Osteoblast (primary cell): ENCODE data around the gene R3HCC1L. TPM values are rescaled to one million over a fixed set of nuclear protein-coding genes. Genes with fewer than 3 reads are reported as not detected.

ENCODE experiments used
- DNase-seq: peaks from one replicate; pipeline ENCODE4 v3.0.0; 2011; ENCODE audit warnings: low spot score, mixed read lengths; ENCODE audit not compliant: insufficient read length; ENCODE audit errors: missing footprints
- H2AFZ ChIP-seq: 2 replicates; pipeline ENCODE4 v1.6.0; 2011; ENCODE audit warnings: mild to moderate bottlenecking, low read length
- H3K27ac ChIP-seq: 2 replicates; pipeline ENCODE4 v1.5.1; 2011; ENCODE audit warnings: mild to moderate bottlenecking, low read depth, low read length, moderate library complexity
- H3K27me3 ChIP-seq: 2 replicates; pipeline ENCODE4 v1.6.0; 2012; ENCODE audit warnings: mild to moderate bottlenecking, control low read depth, inconsistent platforms, low read length, moderate library complexity; ENCODE audit not compliant: insufficient read depth
- H3K36me3 ChIP-seq: 2 replicates; pipeline ENCODE4 v1.5.1; 2011; ENCODE audit warnings: mild to moderate bottlenecking, low read length, control low read depth, moderate library complexity; ENCODE audit not compliant: insufficient read depth
- H3K4me1 ChIP-seq: 2 replicates; pipeline ENCODE4 v1.5.1; 2011; ENCODE audit warnings: mild to moderate bottlenecking, low read length, control low read depth, moderate library complexity; ENCODE audit not compliant: insufficient read depth
- H3K4me2 ChIP-seq: 2 replicates; pipeline ENCODE4 v1.6.0; 2011; ENCODE audit warnings: mild to moderate bottlenecking, low read length; ENCODE audit not compliant: insufficient read depth
- H3K4me3 ChIP-seq: fragments of 200-600 bp; sonication (generic); 3 replicates; pipeline ENCODE4 v1.5.1; 2012; ENCODE audit warnings: mild to moderate bottlenecking, low read length, inconsistent platforms; ENCODE audit not compliant: insufficient read depth
- H3K79me2 ChIP-seq: 2 replicates; pipeline ENCODE4 v1.6.0; 2012; ENCODE audit warnings: mild to moderate bottlenecking, low read length, control low read depth, inconsistent platforms; ENCODE audit not compliant: insufficient read depth
- H3K9me3 ChIP-seq: 2 replicates; pipeline ENCODE4 v1.5.1; 2011; ENCODE audit warnings: low read depth, low read length, control low read depth
- H4K20me1 ChIP-seq: 2 replicates; pipeline ENCODE4 v1.6.0; 2012; ENCODE audit warnings: mild to moderate bottlenecking, low read length, control low read depth; ENCODE audit not compliant: insufficient read depth
- CTCF ChIP-seq: IDR thresholded peaks from 2 replicates; pipeline ENCODE4 v1.5.1; 2011; ENCODE audit warnings: mild to moderate bottlenecking, low read depth, low read length, moderate library complexity; ENCODE audit errors: extremely low read depth
- total RNA-seq: library from RNA; depleted of rRNA; stranded (reverse); fragments of >200 nt; gene quantifications from 2 replicates; pipeline ENCODE4 v1.2.3, GENCODE V29; 2012

R3HCC1L gene
- total RNA-seq, 1 donor: 15.9 TPM

DNA sequence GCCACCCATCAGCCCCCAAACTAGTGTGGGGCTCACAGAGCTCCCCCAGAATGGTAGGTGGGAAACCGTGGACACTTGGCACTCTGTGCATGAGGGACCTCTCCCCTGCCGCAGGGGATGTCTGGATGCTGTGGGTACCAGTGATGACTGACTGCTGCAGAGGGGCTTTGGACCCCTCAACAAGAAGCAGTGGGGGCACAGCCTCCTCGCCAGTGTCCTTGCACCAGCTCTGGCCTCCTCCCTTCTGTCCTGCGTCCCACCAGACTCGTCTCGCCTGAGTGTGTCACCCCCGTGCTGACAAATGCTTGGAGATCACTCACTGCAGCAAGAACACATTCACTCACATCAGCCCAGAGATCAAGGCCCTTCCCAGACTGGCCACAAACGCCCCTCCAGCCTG lies 37.3 kb upstream of the R3HCC1L start:
- Histone ChIP-seq H2AFZ (no peak overlapping the region), H3K36me3 (no peaks in the 10 kb centered on the region), H3K4me2 (no peak overlapping the region), H3K4me3 (no peak overlapping the region), H4K20me1 (no peaks in the 10 kb centered on the region), H3K9me3 (no peaks in the 10 kb centered on the region), H3K79me2 (no peaks in the 10 kb centered on the region), H3K4me1 (no peaks in the 10 kb centered on the region), H3K27me3 (no peaks in the 10 kb centered on the region), H3K27ac (no peak overlapping the region)
- TF ChIP-seq CTCF: no peak
- no peak for DNase-seq

DNA sequence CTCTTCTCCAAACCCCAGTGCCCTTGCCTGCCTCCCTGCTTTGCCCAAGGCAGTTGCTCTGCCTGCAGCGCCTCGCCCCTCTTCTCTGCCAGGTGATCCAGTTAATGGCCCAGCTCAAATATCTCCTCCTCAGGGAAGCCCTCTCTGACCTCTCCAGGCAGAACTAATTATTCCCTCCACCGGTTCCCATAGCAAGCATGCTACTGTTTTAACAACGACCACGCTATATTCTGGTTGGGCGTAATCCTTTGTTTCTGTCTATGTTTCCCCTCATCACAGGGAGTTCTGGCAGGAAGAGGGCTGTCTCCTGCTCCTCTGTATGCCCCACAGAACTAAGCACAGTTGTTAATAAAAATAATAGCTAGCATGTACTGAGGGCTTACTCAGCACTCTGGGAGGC lies 36.8 kb upstream of the R3HCC1L start:
- Histone ChIP-seq H3K79me2 (no peaks in the 10 kb centered on the region), H3K4me1 (no peaks in the 10 kb centered on the region), H3K9me3 (no peaks in the 10 kb centered on the region), H3K4me3 (no peak overlapping the region), H3K27me3 (no peaks in the 10 kb centered on the region), H2AFZ (no peak overlapping the region), H4K20me1 (no peaks in the 10 kb centered on the region), H3K27ac (no peak overlapping the region), H3K36me3 (no peaks in the 10 kb centered on the region), H3K4me2 (no peak overlapping the region)
- DNase-seq: no peak
- no peak for TF ChIP-seq CTCF

- TF ChIP-seq CTCF: no peak
- no peak overlapping the region for H3K4me3 ChIP-seq
- H3K9me3 ChIP-seq: no peaks in the 10 kb centered on the region
- no peaks in the 10 kb centered on the region for H3K36me3 ChIP-seq
- no peaks in the 10 kb centered on the region for H4K20me1 ChIP-seq
- no peaks in the 10 kb centered on the region for H3K79me2 ChIP-seq
- no peak overlapping the region for H2AFZ ChIP-seq
- H3K4me2 ChIP-seq: no peak overlapping the region
- no peak overlapping the region for H3K27ac ChIP-seq
- H3K27me3 ChIP-seq: no peaks in the 10 kb centered on the region
- no peaks in the 10 kb centered on the region for H3K4me1 ChIP-seq
- no peak for DNase-seq
Measured at GRCh38 chr10:98098247-98098646, 36.2 kb upstream of the R3HCC1L start.

DNA sequence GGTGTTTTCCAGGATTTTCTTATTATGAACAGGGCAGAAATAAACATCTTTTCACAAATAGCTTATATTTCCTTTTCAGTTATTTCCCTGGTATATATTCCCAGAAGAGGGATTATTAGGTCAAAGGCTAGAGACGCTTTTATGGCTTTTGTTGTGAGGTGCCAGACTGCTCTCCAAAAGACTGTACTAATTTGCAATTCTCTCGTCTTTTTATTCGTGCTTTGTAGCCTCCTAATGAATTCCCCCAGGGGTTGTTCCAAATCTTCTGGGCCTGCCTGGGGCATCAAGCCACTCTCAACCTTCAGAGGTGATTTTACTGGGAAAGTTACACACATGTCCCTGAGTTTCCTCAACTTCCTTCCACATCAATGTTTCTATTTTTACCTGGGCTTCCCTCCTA lies 34.0 kb upstream of the R3HCC1L start:
- Histone ChIP-seq H3K4me2 (no peak overlapping the region), H2AFZ (no peak overlapping the region), H3K9me3 (no peaks in the 10 kb centered on the region), H3K4me1 (no peaks in the 10 kb centered on the region), H3K4me3 (no peak overlapping the region), H3K27ac (no peak overlapping the region), H3K36me3 (no peaks in the 10 kb centered on the region), H3K27me3 (no peaks in the 10 kb centered on the region), H4K20me1 (no peaks in the 10 kb centered on the region), H3K79me2 (no peaks in the 10 kb centered on the region)
- TF ChIP-seq CTCF: no peak
- DNase-seq: no peak
